Mesodermal cell (in vitro differentiated cells): Measurements from ENCODE around the gene MAGI2.

Source experiments
- H3K27ac ChIP-seq: 2 replicates; pipeline ENCODE4 v1.7.0; 2013; ENCODE audit warnings: mild to moderate bottlenecking, low read depth, low read length, moderate library complexity; ENCODE audit not compliant: severe bottlenecking
- H3K36me3 ChIP-seq: 2 replicates; pipeline ENCODE4 v1.7.1; 2013; ENCODE audit warnings: mild to moderate bottlenecking, low read length, moderate library complexity; ENCODE audit not compliant: control insufficient read depth, insufficient read depth
- H3K4me1 ChIP-seq: one replicate; pipeline ENCODE4 v1.7.1; 2013; ENCODE audit warnings: mild to moderate bottlenecking, low read length; ENCODE audit not compliant: insufficient read depth, control insufficient read depth, poor library complexity, severe bottlenecking
- H3K4me3 ChIP-seq: 2 replicates; pipeline ENCODE4 v1.7.0; 2013; ENCODE audit warnings: low read length, control low read depth, mild to moderate bottlenecking; ENCODE audit not compliant: insufficient read depth, poor library complexity, severe bottlenecking; ENCODE audit errors: extremely low read depth
- H3K9me3 ChIP-seq: 2 replicates; pipeline ENCODE4 v1.7.1; 2013; ENCODE audit warnings: mild to moderate bottlenecking, low read length, moderate library complexity; ENCODE audit not compliant: control insufficient read depth
- WGBS, 2 experiments: methylation state at CpG; one replicate each; pipeline ENCODE4 v1.1.5; 2013; ENCODE audit warnings: missing lambda C conversion rate in 2 of 2; ENCODE audit not compliant: insufficient coverage in 2 of 2; 5-methylcytosine and 5-hydroxymethylcytosine counted together

MAGI2 gene

GRCh38 chr7:78479348-78479747 is 974.1 kb downstream of the MAGI2 start:
- no CpG with 5 or more reads among the region's 2 CpGs for WGBS, 2 experiments
- no peaks in the 10 kb centered on the region for H3K36me3 ChIP-seq

DNA sequence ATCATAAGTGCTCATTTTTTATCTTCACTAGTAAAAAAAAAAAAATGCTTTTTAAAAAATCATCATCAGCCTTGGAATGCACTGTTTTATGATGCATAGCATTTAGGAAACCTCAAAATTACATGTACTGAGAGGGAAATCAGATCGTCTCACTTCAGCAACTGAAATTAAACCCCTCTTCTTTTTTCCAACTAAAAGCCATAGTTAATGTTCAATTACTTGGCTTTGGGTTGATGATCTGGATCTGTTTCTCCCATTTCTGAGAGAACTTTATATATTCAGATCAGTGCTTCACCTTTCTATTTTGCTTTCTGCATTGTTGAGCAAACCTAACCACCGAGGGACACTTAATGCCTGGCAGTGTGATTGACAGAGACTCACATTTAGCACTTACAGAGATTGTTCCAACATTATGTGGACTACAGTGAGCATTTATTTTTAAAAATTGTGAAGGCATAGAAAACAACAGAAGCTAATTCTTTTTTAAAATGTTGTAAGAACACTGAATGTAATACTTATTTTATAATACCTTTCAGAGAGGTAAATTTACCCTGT is 976.5 kb downstream of the MAGI2 start:
- H3K4me3 ChIP-seq: no peak overlapping the region
- H3K27ac ChIP-seq: no peak overlapping the region
- H3K36me3 ChIP-seq: no peaks in the 10 kb centered on the region
- no peaks in the 10 kb centered on the region for H3K4me1 ChIP-seq
- 83% methylated on average over 1 of the region's 2 CpGs; no CpG with 5 or more reads in 1 of the 2 experiments for WGBS, 2 experiments
- H3K9me3 ChIP-seq: no peaks in the 10 kb centered on the region

More at GRCh38 chr7:78479348-78479747, 974.1 kb downstream of the MAGI2 start:
- H3K9me3 ChIP-seq: no peaks in the 10 kb centered on the region
- no peaks in the 10 kb centered on the region for H3K4me1 ChIP-seq
- no peak overlapping the region for H3K27ac ChIP-seq
- no peak overlapping the region for H3K4me3 ChIP-seq

DNA sequence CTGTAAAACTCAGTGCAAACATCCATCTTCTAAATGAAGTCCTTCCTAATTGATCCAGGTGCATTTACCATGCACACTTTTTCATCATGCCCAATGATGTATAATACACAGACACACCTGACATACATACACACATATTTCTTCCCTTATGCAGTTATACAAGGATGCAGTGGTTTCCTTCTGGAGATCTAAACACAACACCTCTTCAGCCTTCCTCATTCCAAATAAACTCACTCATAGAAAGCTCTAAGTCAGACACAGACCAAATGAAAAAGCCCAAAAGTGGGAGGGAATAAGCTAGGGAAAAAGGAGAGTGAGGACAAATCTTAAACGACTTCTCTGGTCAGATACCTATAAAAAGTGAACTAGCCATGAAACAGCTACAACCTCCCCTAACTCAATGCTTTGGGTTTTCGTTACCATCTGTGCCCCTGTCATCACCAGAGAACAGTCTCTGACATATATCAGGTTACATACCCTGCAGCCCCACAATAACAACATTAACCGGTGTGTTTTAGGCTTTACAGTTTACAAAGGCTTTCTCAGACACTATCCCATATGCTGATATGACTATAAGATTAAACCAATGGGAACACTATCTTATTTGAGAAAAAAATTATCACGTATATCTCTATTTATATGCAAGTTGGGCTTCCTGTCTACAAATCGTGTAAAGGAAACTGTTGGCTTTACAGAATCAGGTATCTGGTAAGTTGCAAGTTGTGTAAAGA is 979.7 kb downstream of the MAGI2 start:
- 88 to 100% methylated on average over 1 of the region's 5 CpGs for WGBS, 2 experiments
- no peaks in the 10 kb centered on the region for H3K36me3 ChIP-seq
- no peaks in the 10 kb centered on the region for H3K9me3 ChIP-seq
- H3K4me1 ChIP-seq: no peaks in the 10 kb centered on the region
- H3K27ac ChIP-seq: no peak overlapping the region
- no peak overlapping the region for H3K4me3 ChIP-seq

- no peaks in the 10 kb centered on the region for H3K9me3 ChIP-seq
- H3K4me1 ChIP-seq: no peaks in the 10 kb centered on the region
- H3K27ac ChIP-seq: no peak overlapping the region
- H3K36me3 ChIP-seq: no peaks in the 10 kb centered on the region
- no peak overlapping the region for H3K4me3 ChIP-seq
- WGBS, 2 experiments: no CpG with 5 or more reads among the region's 1 CpG
These were observed 980.4 kb downstream of the MAGI2 start for GRCh38 chr7:78473021-78473420.

DNA sequence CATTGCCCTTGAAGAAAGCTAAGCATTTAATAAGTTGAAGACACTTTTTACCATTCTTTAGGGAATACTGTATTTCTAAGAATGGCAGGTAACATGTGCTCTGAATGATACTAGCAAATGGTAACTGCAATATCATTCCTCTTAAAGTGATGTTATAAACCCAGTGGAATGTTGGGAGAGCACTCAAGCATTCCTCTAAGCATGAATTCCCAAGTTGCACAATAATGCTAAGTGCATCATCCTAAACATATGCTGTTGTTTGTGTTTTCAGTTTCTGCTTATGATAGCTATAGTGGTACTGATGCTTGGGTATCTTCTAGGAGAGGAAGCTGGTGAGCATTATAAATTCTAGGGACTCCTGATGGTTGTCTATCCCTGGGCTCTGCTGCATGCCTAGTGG is 980.9 kb downstream of the MAGI2 start:
- Histone ChIP-seq H3K4me1 (no peaks in the 10 kb centered on the region), H3K36me3 (no peaks in the 10 kb centered on the region), H3K9me3 (no peaks in the 10 kb centered on the region), H3K4me3 (no peak overlapping the region), H3K27ac (no peak overlapping the region)

GRCh38 chr7:78465894-78466293 is 987.6 kb downstream of the MAGI2 start:
- Histone ChIP-seq H3K36me3 (no peaks in the 10 kb centered on the region), H3K4me1 (no peaks in the 10 kb centered on the region), H3K27ac (no peak overlapping the region), H3K9me3 (no peaks in the 10 kb centered on the region), H3K4me3 (no peak overlapping the region)
- 80 to 84% methylated on average over 2 to 3 of the region's 5 CpGs for WGBS, 2 experiments

GRCh38 chr7:78463039-78463438 is 990.4 kb downstream of the MAGI2 start:
- WGBS, 2 experiments: 83 to 100% methylated on average over 3 of the region's 3 CpGs

DNA sequence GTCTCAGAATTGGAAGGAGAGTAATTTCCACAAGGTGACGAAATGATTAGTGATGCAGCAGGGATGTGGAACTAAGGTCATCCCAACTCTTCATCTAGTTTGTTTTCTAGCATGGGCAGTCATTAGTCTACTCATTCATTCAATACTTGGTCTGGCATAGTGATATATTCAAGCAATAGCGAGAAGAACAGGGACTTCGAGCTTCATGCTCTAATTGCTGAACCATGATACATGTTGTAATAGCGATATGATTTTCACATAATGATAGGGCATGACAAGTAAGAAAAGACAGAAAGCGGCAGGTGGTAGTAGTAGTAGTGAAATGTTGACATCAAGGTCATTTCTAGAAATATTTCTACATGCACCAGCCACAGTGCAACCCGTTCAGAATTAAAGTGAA is 1002.8 kb downstream of the MAGI2 start:
- Histone ChIP-seq H3K4me3 (no peak overlapping the region), H3K27ac (no peak overlapping the region), H3K36me3 (no peaks in the 10 kb centered on the region), H3K9me3 (no peaks in the 10 kb centered on the region), H3K4me1 (no peaks in the 10 kb centered on the region)
- 71 to 95% methylated on average over 3 to 4 of the region's 6 CpGs for WGBS, 2 experiments

More at GRCh38 chr7:78463039-78463438, 990.4 kb downstream of the MAGI2 start:
- H3K4me3 ChIP-seq: no peak overlapping the region
- H3K4me1 ChIP-seq: no peaks in the 10 kb centered on the region
- no peaks in the 10 kb centered on the region for H3K9me3 ChIP-seq
- no peak overlapping the region for H3K27ac ChIP-seq
- no peaks in the 10 kb centered on the region for H3K36me3 ChIP-seq

DNA sequence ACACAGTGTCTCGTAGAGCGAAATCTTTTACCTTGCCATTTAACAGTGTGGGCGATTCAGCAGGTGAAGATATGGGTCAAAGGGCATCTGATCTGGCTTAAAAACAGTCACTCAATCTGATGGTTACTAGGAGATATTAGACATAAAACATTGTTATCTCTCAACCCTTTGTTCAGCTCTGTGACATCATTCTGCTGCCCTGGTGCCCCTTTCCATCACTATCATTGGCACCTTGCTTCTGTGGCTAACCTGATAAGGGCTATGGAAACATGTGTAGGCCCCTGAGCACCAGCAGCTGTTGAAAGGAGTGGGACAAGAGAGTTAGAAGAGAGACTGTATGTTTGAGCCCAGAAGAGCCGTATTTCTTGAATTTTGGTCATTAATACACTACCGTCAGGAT is 1004.6 kb downstream of the MAGI2 start:
- 86 to 100% methylated on average over 3 to 4 of the region's 5 CpGs for WGBS, 2 experiments
- Histone ChIP-seq H3K4me1 (no peaks in the 10 kb centered on the region), H3K4me3 (no peak overlapping the region), H3K27ac (no peak overlapping the region), H3K9me3 (no peaks in the 10 kb centered on the region), H3K36me3 (no peaks in the 10 kb centered on the region)

GRCh38 chr7:78444267-78444666 is 1009.2 kb downstream of the MAGI2 start:
- WGBS, 2 experiments: 80% methylated on average over 1 of the region's 2 CpGs; no CpG with 5 or more reads in 1 of the 2 experiments
- no peaks in the 10 kb centered on the region for H3K36me3 ChIP-seq
- no peak overlapping the region for H3K27ac ChIP-seq
- no peaks in the 10 kb centered on the region for H3K9me3 ChIP-seq
- H3K4me3 ChIP-seq: no peak overlapping the region
- H3K4me1 ChIP-seq: no peaks in the 10 kb centered on the region

DNA sequence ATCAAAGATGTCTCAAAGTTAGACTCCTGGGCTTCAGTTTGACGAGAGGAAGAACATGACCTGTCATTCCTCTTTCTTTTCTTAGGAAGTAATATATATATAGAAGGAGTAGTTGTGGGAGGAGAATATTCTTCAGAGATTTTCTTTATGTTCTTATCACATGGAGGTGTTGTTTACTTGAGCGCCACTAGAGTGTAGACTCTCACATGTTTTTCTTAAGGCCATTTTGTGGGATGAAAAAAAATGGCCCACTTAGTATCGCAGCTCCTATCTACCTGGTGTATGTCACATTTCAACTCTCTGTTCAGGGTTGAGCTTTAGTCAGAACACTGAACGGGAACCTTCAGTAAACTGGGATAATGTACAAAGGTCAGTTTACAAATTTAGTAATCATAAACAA is 1009.7 kb downstream of the MAGI2 start:
- H3K4me1 ChIP-seq: no peaks in the 10 kb centered on the region
- no peak overlapping the region for H3K27ac ChIP-seq
- no peaks in the 10 kb centered on the region for H3K9me3 ChIP-seq
- H3K4me3 ChIP-seq: no peak overlapping the region
- H3K36me3 ChIP-seq: no peaks in the 10 kb centered on the region
- WGBS, 2 experiments: 95 to 100% methylated on average over 2 of the region's 4 CpGs
